GM12892 (cell line): Measurements from ENCODE around the gene CAMSAP3.

Source experiments
- POLR2A ChIP-seq: IDR thresholded peaks from 2 replicates; pipeline ENCODE4 v1.6.1; 2011; ENCODE audit warnings: low read depth, low read length, control low read depth
- POLR2AphosphoS5 ChIP-seq: IDR thresholded peaks from 2 replicates; pipeline ENCODE4 v1.6.1; 2011; ENCODE audit warnings: low read depth, low read length, control low read depth

- TF ChIP-seq POLR2AphosphoS5 (no peak), POLR2A (no peak)
These were observed 38.9 kb upstream of the CAMSAP3 start for GRCh38 chr19:7556696-7557315.
